GM21367 (cell line): ENCODE data around the gene COL23A1.

ENCODE experiments used
- ATAC-seq: cut with Tn5 transposase; IDR thresholded peaks from one replicate; pipeline ENCODE4 v1.9.1; 2021; ENCODE audit not compliant: unreplicated experiment

COL23A1 gene

GRCh38 chr5:178465228-178465860 is 124.8 kb downstream of the COL23A1 start:
- no peak for ATAC-seq

DNA sequence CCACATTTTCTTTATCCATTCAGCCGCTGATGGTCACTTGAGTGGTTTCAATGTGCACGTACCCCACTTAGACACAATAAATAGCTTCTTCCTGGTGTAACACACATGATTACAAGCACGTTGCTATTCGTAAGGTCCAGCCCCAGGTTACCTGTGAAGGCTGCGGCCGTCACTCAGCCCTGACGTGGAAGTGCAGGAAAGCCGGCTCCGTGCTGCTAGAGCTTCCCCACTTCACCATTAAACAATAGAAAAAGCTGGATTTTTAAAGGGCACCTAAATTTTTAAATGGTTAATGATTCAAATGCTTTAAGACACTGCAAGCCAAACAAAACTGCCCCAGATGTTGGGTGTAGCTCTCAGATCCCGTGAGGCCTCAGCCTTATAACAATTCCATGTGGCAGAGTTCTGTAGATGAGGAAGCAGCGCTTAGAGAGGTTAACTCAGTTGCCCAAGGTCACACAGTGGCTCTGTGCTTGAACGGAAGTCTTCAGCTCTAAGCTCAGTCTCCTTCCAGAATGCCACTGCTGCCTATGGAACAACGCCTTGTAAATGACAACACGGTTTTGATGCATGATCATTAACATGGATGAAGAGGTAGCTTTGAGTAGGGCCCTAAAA is 125.7 kb downstream of the COL23A1 start:
- ATAC-seq: no peak

GRCh38 chr5:178463321-178464155 is 126.7 kb downstream of the COL23A1 start:
- ATAC-seq: no peak

DNA sequence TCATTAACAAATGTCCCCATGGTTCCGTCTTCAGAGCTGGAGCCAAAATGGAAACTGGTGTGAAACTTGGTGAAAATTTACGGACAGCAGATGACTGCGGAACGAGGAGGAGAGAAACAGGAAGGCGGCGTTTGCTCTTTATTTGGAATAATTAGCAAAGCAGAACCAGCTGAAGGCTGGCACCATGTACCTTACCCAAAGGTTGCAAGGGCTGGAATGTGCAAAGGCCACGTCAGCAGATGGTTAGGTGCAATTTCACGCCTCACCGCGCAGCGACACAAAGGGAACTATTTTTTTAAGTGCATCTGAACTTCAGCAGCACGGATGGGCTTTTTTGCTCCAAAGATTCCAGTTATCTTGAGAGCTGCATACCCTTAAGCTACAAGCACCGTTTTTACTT is 127.4 kb downstream of the COL23A1 start:
- ATAC-seq: no peak

- no peak for ATAC-seq
Measured at GRCh38 chr5:178462076-178462475, 128.1 kb downstream of the COL23A1 start.

- peak; percentile 74 for ATAC-seq
Measured at GRCh38 chr5:178461004-178461730, 129.0 kb downstream of the COL23A1 start.

DNA sequence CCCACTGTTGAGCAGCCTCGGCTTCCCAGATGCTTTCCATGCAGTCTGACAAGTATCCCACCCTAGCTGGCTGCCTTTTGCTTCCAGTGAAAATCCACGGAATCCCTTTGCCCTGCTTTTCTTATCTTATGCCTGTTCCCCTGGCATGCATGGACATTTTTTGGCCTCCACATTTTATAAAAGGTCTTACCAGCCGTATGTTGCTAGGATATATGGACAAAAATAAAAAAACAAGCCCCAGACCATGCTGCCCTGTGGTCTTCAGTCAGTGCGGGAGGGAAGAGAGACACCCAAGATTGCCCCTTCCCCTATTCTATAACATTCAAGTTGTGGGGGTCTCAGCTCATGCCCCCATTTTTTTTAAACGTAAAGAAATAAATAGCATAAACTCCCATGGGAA is 129.6 kb downstream of the COL23A1 start:
- no peak for ATAC-seq

GRCh38 chr5:178460174-178460573 is 130.0 kb downstream of the COL23A1 start:
- no peak for ATAC-seq

DNA sequence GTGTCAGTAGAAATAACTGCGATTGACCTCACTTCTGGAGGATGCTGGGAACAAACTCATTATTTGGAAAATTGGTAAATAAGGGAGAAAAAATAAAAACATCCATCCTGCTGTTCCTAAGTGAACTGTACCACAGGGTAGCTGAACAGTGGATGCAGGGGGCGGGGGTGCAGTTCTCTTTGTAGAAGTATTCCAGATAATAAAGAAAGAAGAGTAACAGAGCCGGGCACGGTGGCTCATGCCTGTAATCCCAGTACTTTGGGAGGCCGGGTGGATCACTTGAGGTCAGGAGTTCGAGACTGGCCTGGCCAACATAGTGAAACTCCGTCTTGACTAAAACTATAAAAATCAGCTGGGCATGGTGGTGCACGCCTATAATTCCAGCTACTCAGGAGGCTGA is 132.1 kb downstream of the COL23A1 start:
- no peak for ATAC-seq

DNA sequence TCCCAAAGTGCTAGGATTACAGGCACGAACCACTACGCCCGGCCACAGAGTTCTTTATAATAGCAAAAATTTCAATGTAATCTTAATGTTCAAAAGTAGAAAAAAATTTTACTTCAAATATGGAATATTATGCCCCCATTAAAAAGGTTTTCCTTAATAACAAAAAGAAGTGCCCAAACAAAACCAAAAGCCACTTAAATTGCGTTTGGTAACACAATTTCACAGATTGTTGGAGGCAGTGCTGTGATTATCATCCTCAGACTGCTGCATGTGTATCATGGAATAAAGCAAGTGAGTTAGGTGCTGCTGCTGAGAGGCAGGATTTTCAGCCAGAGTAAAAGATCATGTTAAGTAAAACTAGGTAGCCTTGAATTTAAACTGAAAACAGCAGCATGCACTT is 132.7 kb downstream of the COL23A1 start:
- no peak for ATAC-seq

DNA sequence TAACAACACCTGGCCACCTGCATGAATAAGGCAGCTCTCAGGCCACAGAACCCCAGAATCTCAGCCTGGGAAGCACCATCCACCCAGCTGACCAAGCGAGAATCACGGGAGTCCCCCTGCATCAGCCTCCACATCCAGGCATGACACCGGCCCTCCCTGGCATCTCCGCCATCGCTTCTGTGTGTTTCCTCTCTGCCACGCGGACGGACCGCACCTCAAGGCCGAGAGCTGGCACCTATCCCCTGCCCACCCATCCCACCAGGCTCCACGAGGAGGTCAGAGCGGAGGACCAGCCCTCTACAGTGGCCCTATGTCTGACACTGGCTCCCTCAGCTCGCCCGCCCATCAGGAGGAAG is 134.7 kb downstream of the COL23A1 start:
- no peak for ATAC-seq

- no peak for ATAC-seq
Measured at GRCh38 chr5:178454821-178455479, 135.2 kb downstream of the COL23A1 start.

- no peak for ATAC-seq
Measured at GRCh38 chr5:178454303-178454702, 135.9 kb downstream of the COL23A1 start.

GRCh38 chr5:178453224-178453623 is 137.0 kb downstream of the COL23A1 start:
- no peak for ATAC-seq

DNA sequence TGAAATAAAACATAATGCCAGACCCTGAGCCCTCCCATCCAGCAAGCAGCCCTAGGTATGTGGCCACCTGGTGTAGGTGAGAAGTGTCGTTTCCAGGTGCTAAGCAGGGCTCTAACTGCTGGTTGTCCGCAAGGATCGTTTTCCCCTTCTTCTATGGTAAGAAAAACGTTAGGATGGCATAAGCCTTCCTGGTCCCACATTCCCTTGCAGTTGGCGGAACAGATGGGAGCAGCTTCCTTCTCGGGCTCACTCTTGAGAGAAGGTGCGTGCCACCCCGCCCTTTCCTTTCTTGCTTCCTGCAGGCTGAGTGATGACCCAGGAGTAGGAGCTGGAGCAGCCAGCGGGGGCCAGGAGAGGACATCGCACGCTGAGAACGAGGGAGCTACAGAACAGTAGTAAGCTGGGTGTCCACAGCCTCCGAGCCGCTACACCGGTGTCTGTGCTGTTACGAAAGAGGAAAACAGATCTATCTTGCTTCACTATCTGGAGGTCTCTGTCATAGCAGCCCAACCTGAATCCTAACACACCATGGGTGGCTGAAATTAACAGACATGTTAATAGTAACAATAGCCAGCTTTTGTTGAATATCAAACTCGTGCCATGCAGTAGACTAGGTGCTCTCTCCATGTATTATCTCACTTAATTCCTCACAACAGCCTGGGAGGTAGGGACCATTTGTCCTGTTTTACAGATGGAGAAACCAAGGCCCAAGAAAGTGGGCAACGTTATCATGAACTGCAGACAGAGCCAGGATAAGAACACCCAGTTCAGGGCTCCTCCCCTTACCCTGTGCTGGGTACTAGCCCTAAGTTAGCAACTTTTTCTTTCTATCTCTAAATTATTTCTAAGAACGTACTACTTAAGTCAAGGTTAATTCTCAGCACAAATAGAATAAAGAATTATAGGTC is 139.8 kb downstream of the COL23A1 start:
- ATAC-seq: no peak

DNA sequence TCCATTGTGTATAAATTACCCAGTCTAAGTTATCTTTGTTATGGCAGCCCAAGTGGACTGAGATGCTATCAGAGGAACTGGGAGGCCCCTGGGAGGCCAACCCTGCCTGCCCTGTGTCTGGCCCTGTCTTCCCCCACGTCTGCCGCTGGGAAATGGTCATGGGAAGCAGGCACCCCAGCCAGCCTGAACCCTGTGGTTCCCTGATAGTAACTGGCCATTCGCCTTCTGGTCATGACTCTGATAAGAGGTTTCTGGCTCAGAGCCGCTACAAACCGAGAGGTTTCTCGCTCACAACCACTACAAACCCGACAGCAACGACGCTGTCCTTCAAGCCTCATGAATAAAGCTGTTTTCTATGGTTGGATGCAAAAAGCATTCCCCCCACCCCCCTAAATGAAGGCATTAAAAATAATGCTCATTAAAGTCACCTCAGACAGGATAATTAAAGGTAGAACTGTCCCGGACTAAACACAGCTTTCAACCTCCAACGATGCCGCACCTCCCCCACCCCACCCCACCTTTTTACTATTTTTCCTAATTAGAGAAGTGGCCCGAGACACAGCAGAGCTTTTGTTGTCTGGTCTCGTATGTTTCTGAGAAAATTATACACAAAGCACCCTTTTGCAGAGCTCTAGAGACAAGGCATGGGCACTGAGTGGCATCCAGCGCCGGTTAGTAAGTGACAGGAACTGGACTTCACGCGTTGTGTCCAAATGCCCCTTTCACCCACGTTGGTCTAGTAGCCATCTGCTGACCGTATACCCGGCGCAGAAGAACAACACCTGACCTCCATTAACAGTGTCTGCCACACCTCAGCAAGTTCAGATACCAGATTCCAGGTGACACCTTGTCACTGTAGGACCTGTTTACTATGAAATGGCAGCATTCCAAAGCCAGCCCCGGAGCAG is 140.8 kb downstream of the COL23A1 start:
- no peak for ATAC-seq

- no peak for ATAC-seq
Measured at GRCh38 chr5:178445534-178445933, 144.7 kb downstream of the COL23A1 start.

- no peak for ATAC-seq
Measured at GRCh38 chr5:178442405-178443257, 147.6 kb downstream of the COL23A1 start.
